ENCODE results near the gene ALB. TPM values are rescaled to one million over a fixed set of nuclear protein-coding genes. Genes with fewer than 3 reads are reported as not detected.

The ALB gene
- 3.8 TPM in 1 of 5 replicates, not detected in the others for total RNA-seq (2022; extraction: Qiagen RNA extraction; ENCODE audit: low read depth)

GRCh38 chr4:73404042-73404441 lies at the start of gene ALB:
TSS of gene ALB (plus strand) at chr4:73404287. CDS start at chr4:73404328, 41 bp downstream.

GRCh38 chr4:73435984-73436383 lies 31.9 kb downstream of the ALB start, which contains the start of gene AFP:
TSS of gene AFP (plus strand) at chr4:73436221. CDS start at chr4:73436263, 42 bp downstream.

Other genes starting within 250 kb of the ALB start
- 21.6 to 24.5 TPM (median 23.5 TPM) in 5 replicates for gene ANKRD17, start 145.5 kb upstream of the ALB start, total RNA-seq (2022; extraction: Qiagen RNA extraction; ENCODE audit: low read depth)
- gene AFP, start 31.9 kb downstream of the ALB start, total RNA-seq (2022; extraction: Qiagen RNA extraction; ENCODE audit: low read depth): 1.7 to 8.9 TPM (median 2.2 TPM) in 5 replicates
- gene AFM, start 77.5 kb downstream of the ALB start, total RNA-seq (2022; extraction: Qiagen RNA extraction; ENCODE audit: low read depth): not detected in 5 replicates
- 0.57 to 0.90 TPM (median 0.83 TPM) in 5 replicates for gene RASSF6, start 216.1 kb downstream of the ALB start, total RNA-seq (2022; extraction: Qiagen RNA extraction; ENCODE audit: low read depth)

Data from A549 treated with CpdA at 1 μM for 4 hours (cell line).